Measurements from ENCODE around the gene NR2C1.

NR2C1 gene

GRCh38 chr12:94980577-94980976 lies 92.8 kb downstream of the NR2C1 start:
- H3K4me3 ChIP-seq (ENCODE audit: low read depth in 1 of 2, low read length in 2 of 2) = no peak overlapping the region
- H3K4me1 ChIP-seq (ENCODE audit: control insufficient read depth in 1 of 2, insufficient read depth in 2 of 2, low read length in 2 of 2) = peaks cover 0 to 4% of the 10 kb centered on the region in 2 donors
- no peaks in the 10 kb centered on the region for H3K9me3 ChIP-seq (ENCODE audit: control insufficient read depth in 1 of 2, low read length in 2 of 2)
- H3K27ac ChIP-seq (ENCODE audit: low read length) = no peak overlapping the region
- no peaks in the 10 kb centered on the region for H3K27me3 ChIP-seq (ENCODE audit: low read depth, low read length)
- no peaks in the 10 kb centered on the region for H3K36me3 ChIP-seq (ENCODE audit: control insufficient read depth in 1 of 2, insufficient read depth in 2 of 2, low read length in 2 of 2)

- Histone ChIP-seq H3K36me3 (ENCODE audit: control insufficient read depth in 1 of 2, insufficient read depth in 2 of 2, low read length in 2 of 2) (no peaks in the 10 kb centered on the region), H3K4me1 (ENCODE audit: control insufficient read depth in 1 of 2, insufficient read depth in 2 of 2, low read length in 2 of 2) (peaks cover 0 to 4% of the 10 kb centered on the region in 2 donors), H3K4me3 (ENCODE audit: low read depth in 1 of 2, low read length in 2 of 2) (no peak overlapping the region), H3K9me3 (ENCODE audit: control insufficient read depth in 1 of 2, low read length in 2 of 2) (no peaks in the 10 kb centered on the region), H3K27ac (ENCODE audit: low read length) (no peak overlapping the region), H3K27me3 (ENCODE audit: low read depth, low read length) (no peaks in the 10 kb centered on the region)
Observed at GRCh38 chr12:94979941-94980340, 93.5 kb downstream of the NR2C1 start.

DNA sequence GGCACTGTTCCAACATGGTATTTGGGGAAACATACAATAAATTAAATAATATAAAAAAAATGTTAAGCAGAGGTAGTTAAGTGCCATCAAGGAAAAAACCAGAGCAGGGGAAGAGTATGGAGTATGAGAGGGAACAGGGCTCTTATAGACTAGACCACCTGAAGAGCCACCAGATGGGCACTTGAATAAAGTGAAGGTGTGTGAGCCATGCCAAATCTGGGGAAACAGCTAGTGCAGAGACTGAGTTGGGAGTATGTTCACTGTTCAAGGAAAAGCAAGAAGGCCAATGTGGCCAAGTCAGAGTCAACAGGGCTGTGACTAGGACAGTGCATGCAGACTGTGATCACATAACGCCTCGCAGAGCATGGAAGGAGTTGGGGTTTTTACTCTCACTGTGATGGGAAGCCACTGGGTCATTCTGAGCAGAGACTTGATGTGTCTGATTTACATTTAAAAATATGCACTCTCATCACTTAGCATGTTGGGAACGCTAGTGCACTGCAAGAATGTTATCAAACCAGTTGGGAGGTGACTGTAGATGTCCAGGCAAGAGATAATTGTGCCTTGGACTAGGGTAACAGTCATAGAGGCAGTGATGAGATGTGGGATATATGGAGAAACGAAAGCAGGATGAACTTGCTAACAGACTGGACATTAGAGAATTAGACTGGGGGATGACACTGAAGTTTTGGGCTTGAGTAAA lies 95.5 kb downstream of the NR2C1 start:
- no peaks in the 10 kb centered on the region for H3K36me3 ChIP-seq (ENCODE audit: control insufficient read depth in 1 of 2, insufficient read depth in 2 of 2, low read length in 2 of 2)
- H3K27me3 ChIP-seq (ENCODE audit: low read depth, low read length) = no peaks in the 10 kb centered on the region
- peaks cover 0 to 4% of the 10 kb centered on the region in 2 donors for H3K4me1 ChIP-seq (ENCODE audit: control insufficient read depth in 1 of 2, insufficient read depth in 2 of 2, low read length in 2 of 2)
- no peak overlapping the region for H3K4me3 ChIP-seq (ENCODE audit: low read depth in 1 of 2, low read length in 2 of 2)
- H3K27ac ChIP-seq (ENCODE audit: low read length) = no peak overlapping the region
- no peaks in the 10 kb centered on the region for H3K9me3 ChIP-seq (ENCODE audit: control insufficient read depth in 1 of 2, low read length in 2 of 2)

GRCh38 chr12:94973221-94973620 lies 100.2 kb downstream of the NR2C1 start:
- H3K27me3 ChIP-seq (ENCODE audit: low read depth, low read length) = no peaks in the 10 kb centered on the region
- H3K9me3 ChIP-seq (ENCODE audit: control insufficient read depth in 1 of 2, low read length in 2 of 2) = no peaks in the 10 kb centered on the region
- no peaks in the 10 kb centered on the region for H3K4me1 ChIP-seq (ENCODE audit: control insufficient read depth in 1 of 2, insufficient read depth in 2 of 2, low read length in 2 of 2)
- H3K36me3 ChIP-seq (ENCODE audit: control insufficient read depth in 1 of 2, insufficient read depth in 2 of 2, low read length in 2 of 2) = peaks cover 7 to 14% of the 10 kb centered on the region in 2 donors
- no peak overlapping the region for H3K4me3 ChIP-seq (ENCODE audit: low read depth in 1 of 2, low read length in 2 of 2)
- no peak overlapping the region for H3K27ac ChIP-seq (ENCODE audit: low read length)

GRCh38 chr12:94972795-94973194 lies 100.6 kb downstream of the NR2C1 start:
- Histone ChIP-seq H3K36me3 (ENCODE audit: control insufficient read depth in 1 of 2, insufficient read depth in 2 of 2, low read length in 2 of 2) (peaks cover 7 to 14% of the 10 kb centered on the region in 2 donors), H3K27ac (ENCODE audit: low read length) (no peak overlapping the region), H3K4me1 (ENCODE audit: control insufficient read depth in 1 of 2, insufficient read depth in 2 of 2, low read length in 2 of 2) (no peaks in the 10 kb centered on the region), H3K27me3 (ENCODE audit: low read depth, low read length) (no peaks in the 10 kb centered on the region), H3K4me3 (ENCODE audit: low read depth in 1 of 2, low read length in 2 of 2) (no peak overlapping the region), H3K9me3 (ENCODE audit: control insufficient read depth in 1 of 2, low read length in 2 of 2) (no peaks in the 10 kb centered on the region)

DNA sequence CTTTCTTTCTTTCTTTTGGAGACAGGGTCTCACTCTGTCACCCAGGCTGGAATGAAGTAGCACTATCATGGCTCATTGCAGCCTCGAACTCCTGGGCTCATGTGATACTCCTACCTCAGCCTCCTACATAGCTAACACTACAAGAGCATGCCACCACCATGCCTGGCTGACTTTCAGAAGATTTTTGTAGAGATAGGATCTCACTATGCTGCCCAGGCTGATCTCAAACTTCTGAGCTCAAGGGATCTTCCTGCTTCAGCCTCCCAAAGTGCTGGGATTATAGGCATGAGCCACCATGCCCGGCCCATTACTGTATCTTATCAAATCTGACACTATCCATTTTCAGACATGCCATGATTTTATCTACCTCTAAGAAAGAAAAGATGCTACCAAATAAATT lies 101.5 kb downstream of the NR2C1 start:
- no peak overlapping the region for H3K27ac ChIP-seq (ENCODE audit: low read length)
- H3K4me3 ChIP-seq (ENCODE audit: low read depth in 1 of 2, low read length in 2 of 2) = no peak overlapping the region
- H3K36me3 ChIP-seq (ENCODE audit: control insufficient read depth in 1 of 2, insufficient read depth in 2 of 2, low read length in 2 of 2) = peaks cover 7 to 14% of the 10 kb centered on the region in 2 donors
- H3K4me1 ChIP-seq (ENCODE audit: control insufficient read depth in 1 of 2, insufficient read depth in 2 of 2, low read length in 2 of 2) = no peaks in the 10 kb centered on the region
- H3K9me3 ChIP-seq (ENCODE audit: control insufficient read depth in 1 of 2, low read length in 2 of 2) = no peaks in the 10 kb centered on the region
- H3K27me3 ChIP-seq (ENCODE audit: low read depth, low read length) = no peaks in the 10 kb centered on the region

DNA sequence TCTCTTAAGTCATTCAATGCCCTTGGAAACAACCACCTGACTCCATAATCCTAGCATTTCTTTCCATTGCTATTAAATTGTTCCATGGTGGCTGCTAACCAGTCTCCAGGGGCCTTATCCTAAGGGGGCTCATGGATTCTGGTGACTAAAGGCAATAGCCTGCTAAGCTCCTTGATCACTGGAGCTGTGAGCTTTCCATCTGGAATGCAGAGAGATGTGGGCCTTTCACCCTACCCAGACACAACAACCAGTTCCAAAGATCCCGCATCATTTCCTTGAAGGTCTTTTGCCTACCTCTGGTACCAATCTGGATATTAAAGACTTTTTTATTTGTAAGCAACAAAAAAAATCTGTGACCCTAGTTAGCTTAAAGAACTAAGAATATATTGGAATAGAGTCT lies 102.9 kb downstream of the NR2C1 start:
- H3K36me3 ChIP-seq (ENCODE audit: control insufficient read depth in 1 of 2, insufficient read depth in 2 of 2, low read length in 2 of 2) = peaks cover 7 to 14% of the 10 kb centered on the region in 2 donors
- H3K27me3 ChIP-seq (ENCODE audit: low read depth, low read length) = no peaks in the 10 kb centered on the region
- H3K4me1 ChIP-seq (ENCODE audit: control insufficient read depth in 1 of 2, insufficient read depth in 2 of 2, low read length in 2 of 2) = no peaks in the 10 kb centered on the region
- no peak overlapping the region for H3K4me3 ChIP-seq (ENCODE audit: low read depth in 1 of 2, low read length in 2 of 2)
- no peak overlapping the region for H3K27ac ChIP-seq (ENCODE audit: low read length)
- H3K9me3 ChIP-seq (ENCODE audit: control insufficient read depth in 1 of 2, low read length in 2 of 2) = no peaks in the 10 kb centered on the region
